GM18870 (cell line): Measurements from ENCODE around the gene SYTL2.
"Not testable (repeated sequence)": the region's sequence is repeated elsewhere in the genome, so short reads cannot be mapped to it uniquely, and the experiment has no call there.

Experiments
- ATAC-seq: cut with Tn5 transposase; IDR thresholded peaks from one replicate; pipeline ENCODE4 v1.9.1; 2021; ENCODE audit warnings: moderate library complexity; ENCODE audit not compliant: unreplicated experiment

SYTL2 gene

DNA sequence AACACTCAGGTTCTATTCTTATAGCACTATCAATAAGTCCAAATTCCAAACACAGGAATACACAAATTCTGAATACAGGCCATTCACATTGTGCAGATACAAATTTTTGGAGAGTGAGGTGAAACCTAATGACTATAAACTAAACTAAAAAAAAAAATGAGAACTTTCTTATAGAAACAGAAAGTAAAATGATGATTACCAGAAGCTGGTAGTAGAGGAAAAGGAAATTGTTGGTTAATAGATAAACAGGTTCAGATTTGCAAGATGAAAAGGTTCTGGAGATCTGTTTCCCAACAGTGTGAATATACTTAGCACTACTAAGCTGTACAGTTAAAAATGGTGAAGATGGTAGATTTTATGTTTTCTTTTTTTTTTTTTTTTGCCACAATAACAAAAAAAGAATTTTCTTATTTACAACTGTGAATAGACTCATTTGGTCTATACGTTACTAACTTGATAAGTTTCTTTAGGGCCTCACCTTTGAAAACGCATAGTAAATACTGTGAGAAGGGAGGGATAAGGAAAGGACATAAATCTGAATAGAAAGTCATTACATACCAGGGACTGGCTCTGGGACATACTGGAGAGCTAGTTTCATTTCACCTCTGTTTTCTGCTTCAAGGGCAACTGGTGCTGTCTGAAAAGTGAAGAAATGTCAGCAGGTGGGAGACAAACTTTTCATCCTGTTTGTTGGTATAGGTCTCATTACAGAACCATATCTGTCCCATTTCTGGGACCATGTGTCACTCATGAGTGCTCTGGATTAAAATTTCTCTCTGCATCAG is 110.8 kb downstream of the SYTL2 start:
- peak; percentile 96 for ATAC-seq

DNA sequence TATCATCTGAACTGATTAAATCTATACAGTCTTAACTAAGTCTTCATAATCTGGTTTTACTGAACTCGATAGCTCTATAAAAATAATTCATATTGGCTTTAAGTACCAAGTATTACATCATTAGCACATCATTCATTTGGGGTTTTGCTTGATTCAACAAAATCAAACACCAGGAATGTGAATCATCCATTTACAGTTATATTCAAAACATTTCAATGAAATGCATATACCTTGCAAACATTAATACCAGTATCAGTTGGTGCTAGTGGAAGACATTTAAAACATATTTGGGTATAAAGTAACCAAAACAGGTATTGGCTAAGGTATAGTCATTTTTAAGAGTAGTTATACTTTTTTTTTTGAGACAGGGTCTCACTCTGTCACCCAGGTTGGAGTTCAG is 112.7 kb downstream of the SYTL2 start:
- no peak for ATAC-seq

DNA sequence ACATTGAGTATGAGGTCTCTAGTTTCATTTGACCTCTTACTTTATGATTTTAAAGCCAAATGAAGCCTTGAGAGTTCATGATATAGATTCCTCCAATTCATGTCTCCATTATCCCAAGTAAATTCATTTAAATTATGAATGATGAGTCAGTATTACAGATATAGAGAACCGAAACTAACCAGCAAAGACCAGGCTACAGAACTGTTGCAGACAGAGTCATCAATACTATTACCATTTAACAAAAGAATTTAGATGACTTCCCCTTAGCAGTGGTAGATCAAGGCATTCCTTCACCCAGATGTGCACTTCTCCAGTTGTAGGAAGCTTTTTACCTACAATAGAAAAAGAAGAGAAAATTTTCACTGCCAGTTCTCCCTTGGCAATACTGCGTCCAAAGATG is 113.2 kb downstream of the SYTL2 start:
- ATAC-seq, result no peak

DNA sequence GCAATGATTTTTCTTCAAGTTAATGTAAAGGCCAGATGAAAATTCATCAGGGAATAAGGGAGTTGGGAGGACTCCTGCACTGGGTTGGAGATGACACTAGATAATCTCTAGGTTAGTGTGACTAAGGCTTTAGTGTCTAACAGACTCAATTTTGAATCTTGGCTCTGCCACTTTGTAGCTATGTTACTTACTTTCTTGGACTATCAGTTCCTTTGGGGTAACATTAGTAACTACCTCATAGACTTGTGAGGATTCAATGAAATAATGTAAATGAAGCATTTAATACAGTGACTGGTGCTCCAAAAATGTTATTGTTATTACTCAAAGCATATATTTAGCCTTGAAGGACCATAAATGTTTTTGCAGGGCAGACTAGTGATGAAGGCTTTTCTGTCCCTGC is 115.4 kb downstream of the SYTL2 start:
- no peak for ATAC-seq

DNA sequence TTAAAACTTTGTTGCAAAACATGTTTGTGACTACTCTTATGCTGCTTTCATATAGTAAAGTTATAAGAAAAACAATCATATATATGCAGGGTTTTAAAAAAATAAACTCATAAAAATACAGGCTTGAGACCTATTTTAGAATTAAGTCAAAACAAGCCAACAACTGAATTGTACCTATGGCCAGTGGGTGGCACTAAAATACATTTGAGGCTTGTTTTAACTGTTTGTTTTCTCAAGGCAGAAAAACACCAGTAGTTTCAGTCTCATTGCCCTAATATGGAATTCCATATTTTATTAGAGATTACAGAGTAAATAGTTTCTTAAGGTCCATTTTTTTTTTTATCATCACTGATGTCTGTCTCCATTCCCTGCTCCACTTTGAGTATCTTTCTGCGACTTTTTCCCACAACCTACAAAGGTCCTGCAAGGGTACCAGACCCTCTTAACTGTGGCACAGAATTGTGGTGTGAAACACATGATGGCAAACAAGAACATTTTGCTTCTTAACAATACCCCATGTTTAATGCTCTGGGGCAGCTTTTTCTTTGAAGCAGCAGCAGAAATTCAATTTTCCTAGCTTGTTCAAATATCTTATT is 116.5 kb downstream of the SYTL2 start:
- ATAC-seq, result no peak

DNA sequence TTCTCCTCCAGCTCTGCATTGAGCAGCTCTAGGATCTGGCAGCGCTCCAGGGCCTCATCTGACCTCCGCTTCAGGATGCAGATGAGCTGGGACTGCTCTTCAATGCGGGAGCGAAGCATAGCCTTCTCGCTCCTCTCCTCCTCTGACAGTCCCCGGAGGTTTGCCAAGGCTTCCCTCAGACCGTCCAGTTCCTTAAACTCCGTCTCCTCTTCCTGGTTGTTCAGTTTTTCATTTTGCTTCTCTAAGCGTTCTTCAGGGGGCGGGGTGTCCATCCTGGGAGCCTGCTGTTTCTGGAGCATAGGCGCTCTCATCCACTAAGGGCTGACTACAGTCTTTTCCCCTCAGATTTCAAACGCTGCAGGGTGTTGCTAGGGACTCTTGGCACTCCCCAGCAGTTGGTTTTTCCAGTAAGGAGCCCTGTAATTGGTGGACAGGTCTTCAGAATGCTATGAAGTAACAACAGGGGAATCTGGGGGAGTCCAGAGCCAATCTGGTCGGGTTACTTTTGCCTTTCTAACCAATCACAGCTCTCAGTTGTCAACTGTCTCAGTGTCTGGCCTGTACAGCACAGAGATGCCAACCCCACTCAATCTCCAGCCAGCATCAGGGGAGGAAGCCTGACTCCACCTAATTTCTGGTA is 125.0 kb downstream of the SYTL2 start, which contains the start of gene CCDC89:
Gene CCDC89, minus strand, starts transcription at position 376 of the 640 bp plus-strand sequence. Its CDS starts 65 bp downstream, at position 311.
- ATAC-seq, result no peak

DNA sequence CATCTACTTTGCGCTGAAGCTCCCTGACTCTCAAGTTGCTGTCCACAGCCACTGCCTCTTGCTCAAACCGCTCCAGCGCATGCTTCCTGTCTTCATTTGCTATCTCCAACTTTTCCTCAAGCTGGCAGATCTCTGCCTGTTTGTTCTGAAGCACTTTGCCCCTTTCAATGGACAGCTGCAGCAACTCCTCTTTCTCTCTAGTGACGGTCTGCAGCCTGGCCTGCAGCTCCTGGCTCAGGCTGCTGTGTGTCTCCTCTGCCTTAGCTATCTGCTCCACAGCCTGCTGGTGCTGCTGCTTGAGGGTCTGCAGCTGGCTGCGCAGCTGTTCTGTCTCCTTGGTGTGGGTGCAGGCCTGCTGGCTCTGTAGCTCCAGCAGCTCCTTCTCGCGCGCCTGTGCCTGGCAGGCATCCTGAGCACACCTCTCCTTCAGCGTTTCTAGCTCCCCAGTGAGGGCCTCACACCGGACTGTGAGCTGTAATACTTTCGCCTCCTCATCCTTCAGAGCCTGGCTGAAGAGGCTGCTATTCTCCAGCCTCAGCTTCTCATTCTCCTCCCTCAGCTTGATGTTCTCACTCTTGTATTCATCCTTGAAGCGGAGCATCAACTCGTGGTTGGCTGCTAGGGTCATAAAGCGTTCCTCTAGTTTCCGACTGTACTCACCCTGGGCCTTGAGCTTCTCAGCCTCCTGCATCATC is 125.7 kb downstream of the SYTL2 start:
- ATAC-seq, result no peak

DNA sequence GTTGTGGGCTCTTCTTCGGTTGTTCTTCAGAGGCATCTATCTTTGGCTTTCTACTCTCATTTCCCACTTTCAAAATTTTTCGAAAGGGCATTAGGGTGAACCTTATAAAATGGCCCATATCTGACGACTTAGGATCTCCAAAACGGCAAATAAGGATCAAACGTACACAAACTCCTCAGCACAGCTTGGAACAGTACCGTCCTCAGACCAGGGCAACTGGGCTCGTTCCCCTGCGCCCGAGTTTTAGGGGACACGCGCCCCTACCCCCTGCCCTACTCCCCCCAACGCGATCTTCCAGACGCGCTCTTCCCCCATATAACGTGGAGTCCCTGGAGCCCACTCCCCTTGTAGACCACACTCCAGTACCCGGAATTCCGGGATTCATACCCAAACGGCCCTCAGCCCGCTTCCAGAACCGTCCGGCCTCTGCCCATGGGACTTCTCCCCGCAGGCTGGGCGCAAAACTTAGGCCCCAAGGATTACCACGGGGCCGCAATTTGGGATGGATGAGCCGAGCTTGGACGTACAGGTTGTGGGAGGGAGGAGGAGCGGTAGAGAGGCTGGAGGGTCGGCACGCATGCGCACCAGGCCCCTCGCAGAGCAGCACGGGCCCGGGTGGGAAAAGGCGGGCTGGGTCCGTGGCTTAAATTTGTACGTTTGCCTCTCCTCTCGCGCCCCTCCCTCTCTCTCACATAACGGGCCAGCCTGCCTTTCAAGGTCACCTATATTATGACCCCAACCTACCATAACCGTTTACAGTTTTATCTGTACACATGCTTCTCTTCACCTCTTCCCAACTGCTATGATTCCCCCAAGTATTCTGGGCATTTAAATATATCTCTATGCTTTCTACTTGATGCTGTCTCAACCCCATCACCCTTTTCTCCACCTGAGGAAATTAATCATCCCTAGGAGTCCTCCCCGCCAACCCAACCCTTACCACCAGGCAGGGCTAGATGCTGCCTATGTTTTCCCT is 128.3 kb downstream of the SYTL2 start:
- no peak for ATAC-seq

DNA sequence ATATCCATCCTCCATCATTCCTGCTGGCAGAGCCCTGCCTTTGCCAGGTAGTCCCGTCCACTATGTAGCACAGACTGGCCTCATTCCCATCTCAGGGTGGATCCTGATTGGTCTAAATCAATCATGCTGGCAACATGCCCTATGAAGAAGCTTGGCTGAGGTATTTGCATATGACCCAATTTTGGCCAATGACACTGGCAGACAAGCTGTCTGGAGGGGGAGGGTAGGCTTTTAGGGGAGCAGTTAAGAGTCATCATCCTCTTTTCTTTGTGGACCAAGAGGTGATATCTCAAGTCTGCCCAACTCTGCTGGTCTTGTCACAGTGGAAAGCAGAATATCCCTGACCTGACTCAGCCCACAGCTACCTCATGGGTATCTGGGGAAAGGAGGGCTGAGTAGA is 130.0 kb downstream of the SYTL2 start:
- no peak for ATAC-seq

DNA sequence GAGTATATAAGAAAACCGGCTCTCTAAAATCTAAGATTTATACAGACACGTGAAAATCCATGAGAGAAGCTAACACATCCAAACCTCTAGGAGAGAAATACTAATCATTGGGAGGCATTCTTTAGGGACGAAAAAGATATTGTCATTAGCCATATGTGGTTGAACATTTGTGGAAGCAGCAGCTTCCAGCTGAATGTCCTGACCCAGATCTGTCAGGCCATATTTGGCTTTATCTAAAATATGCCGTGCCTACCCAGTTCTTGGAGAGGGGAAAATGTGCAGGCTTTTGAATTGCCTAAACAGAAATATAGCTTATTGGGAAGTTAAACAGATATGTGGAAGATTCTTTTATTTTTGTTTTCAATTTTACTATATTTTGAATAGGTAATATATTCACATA is 131.4 kb downstream of the SYTL2 start:
- no peak for ATAC-seq

DNA sequence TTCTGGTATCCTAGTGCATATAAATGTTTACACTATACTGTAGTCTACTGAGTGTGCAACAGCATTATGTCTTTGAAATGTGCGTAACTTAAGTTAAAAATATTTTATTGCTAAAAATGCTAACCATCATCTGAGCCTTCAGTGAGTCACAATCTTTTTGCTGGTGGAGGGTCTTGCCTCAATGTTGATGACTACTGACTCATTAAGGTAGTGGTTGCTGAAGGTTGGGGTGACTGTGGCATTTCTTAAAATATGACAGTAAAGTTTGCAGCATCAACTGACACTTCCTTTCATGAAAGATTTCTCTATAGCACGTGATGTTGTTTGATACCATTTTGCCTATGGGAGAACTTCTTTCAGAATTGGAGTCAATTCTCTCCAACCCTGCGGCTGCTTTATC is 137.5 kb downstream of the SYTL2 start:
- ATAC-seq, result no peak

DNA sequence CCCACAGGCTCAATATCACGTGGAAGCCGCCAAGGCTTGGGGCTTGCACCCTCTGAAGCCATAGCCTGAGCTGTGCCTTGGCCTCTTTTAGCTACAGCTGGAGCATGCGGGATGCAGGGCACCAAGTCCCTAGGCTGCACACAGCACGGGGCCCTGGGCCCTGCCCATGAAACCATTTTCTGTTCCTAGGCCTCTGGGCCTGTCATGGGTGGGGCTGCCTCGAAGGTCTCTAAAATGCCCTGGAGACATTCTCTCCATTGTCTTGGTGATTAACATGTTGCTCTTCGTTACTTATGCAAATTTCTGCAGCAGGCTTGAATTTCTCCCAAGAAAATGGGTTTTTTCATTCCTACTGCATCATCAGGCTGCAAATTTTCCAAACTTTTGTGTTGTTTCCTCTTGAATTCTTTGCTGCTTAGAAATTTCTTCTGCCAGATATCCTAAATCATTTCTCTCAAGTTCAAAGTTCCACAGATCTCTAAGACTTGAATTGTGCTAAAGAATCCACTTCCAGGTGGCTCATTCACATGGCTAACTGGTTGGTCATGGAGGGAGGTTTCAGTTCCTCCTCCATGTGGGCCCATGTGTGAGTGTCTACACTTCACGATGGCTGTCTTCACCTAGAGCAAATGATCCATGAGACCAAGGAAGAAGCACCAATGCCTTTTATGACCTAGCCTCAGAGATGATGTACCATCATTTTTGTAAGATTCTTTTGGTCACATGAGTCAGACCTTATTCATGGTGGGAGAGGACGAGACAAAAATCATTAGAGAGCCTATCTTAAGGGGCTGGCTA is 138.6 kb downstream of the SYTL2 start:
- no peak for ATAC-seq

DNA sequence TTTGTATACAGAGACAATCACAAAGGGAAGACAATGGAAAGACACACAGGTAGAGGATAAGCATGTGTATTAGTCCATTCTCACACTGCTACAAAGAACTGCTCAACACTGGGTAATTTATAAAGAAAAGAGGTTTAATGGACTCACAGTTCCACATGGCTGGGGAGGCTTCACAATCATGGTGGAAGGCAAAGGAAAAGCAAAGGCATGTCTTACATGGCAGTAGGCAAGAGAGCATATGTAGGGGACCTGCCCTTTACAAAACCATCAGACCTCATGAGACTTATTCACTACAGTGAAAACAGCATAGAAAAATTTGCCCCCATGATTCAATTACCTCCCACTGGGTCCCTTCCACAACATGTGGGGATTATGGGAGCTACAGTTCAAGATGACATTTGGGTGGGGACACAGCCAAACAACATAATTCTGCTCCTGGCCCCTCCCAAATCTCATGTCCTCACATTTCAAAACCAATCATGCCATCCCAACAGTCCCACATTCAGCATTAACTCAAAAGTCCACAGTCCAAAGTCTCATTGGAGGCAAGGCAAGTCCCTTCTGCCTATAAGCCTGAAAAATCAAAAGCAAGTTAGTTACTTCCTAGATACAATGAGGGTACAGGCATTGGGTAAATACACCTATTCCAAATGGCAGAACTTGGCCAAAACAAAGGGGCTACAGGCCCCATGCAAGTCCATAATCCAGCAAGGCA is 139.8 kb downstream of the SYTL2 start:
- not testable (repeated sequence) for ATAC-seq

DNA sequence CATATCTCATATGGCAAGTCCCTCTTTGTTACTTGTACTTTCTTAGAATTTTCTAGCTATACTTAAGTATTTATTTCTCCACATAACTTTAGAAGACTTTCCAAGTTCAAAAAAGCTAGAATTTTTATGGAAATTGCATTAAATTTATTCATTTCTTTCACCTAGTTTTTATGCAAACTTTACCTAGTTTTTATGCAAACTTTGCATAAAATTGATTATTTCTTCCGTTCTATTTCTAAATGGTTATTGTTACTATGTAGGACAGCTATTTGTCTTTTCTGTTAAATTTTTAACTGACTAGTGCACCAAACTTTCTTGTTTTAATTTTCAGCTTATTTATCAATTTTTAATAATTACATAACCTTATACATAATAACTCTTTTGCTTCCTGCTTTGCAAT is 142.8 kb downstream of the SYTL2 start:
- no peak for ATAC-seq

DNA sequence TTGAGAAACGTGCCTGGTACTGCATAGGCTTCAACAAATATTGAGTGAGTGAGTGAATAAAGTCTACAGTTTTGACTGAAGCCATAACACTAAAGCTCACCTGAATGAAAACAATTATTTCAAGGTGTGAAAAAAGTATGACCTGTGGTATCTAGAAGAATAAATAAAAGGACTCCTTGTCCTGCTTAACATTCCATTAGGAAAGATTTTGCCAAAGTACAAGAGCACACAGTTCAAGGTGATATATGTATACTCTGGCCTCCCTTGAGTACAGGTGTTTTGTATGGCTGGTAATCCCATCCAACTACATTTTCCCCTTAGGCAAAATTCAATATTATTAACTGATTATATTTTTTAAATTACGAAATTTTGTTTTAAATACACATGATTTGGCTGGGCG is 144.3 kb downstream of the SYTL2 start:
- no peak for ATAC-seq

DNA sequence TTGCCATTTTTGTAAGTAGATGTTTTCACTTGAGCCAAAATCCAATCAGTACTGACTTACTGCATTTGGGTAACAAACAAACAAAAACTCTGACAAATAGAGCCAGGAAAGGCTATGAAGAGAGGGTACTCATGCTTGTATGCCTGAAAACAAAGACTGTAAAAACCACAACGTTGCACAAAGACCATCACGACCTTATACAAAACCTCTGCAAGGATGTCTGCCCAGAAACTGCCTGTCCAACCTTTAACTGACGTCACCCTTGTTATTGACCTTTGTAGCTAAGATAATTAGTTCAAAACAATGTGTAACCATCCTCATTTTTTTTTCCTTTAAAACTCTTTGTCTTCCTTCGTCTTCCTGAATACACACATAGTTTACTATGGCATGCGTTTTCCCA is 145.2 kb downstream of the SYTL2 start:
- no peak for ATAC-seq

DNA sequence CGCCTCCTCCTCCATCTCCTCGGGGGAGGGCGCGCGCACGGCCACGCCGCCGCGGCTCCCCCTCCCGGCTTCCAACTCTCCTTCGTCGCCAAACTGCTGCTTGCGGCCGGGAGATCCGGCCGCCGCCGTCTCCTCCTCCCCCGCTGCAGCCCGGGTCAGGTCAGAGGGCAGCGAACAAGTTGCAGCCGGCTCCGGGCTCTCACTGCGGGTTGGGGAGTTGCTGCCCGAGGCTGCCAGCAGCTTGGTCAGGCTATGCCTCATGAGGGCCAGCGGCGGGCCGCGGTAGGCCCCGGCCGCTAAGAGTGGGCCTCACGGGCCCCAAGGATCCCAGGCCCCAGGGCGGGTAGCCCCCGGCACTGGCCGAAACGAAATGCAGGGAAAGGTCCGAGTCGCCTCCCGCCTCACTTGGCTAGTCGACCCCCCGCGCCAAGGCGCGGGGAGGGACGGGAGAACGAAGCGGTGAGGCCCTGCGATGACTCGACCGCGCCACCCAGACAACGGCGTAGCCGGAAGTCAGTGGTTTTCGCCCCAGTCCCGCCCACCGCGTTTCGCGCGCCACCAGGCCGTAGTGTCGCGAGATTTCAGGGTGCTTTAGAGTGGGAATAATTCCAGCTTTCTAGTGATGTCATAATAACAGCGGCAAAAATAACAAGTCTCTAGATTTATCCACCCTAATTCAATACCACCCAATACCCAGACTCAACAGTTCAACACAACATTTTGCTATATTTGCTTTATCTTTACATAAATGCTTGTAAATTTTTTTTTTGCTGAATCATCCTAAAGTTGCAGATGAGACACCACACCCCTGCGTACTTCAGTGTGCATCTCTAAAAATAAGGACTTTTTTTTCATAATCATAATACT is 146.1 kb downstream of the SYTL2 start, which contains the start of gene CREBZF:
Gene CREBZF, minus strand, starts transcription at position 515 of the 867 bp plus-strand sequence. Its CDS starts 254 bp downstream, at position 261.
- peak; percentile 85 for ATAC-seq
